GM19023 (cell line): ENCODE data around the gene TMEM208.

Experiments
- ATAC-seq: cut with Tn5 transposase; IDR thresholded peaks from one replicate; pipeline ENCODE4 v1.9.1; 2021; ENCODE audit warnings: mild to moderate bottlenecking, moderate library complexity; ENCODE audit not compliant: unreplicated experiment

The TMEM208 gene

DNA sequence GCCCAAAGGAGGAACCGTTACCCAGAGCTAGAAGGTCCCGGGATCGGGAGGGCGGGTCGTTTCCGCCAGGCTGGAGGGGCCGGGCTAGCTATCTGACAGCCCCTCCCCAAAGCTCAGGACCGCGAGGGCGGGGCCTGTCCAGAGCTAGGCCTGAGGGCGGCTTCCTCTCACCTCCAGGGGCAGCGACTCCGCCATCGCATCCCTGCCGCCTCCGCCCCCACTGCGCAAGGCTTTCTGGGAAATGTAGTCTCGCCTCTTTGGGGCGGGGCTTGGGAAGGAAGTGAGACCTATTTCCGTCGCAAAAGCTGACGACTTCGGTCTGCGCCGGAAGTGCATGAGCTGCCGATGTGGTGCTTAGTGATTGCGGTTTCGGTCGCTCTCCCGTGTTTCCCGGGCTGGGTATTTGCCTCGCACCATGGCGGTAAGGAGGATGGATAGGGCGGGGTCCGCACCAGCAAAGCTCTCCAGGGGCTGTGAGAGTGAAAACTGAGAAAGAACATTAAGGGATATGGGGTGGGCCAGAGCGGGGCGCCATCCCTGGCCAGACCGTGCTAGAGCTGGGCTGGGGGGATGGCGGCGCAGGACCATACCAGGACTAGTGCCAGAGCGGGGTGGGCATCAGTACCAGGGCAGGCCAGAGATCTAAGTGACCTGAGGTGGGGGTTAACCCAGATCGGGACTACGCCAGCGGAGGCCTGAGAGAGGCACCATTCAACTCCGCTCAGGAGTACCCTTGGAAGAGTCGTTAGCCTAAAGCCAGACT is at the start of gene TMEM208:
Gene TMEM208 (plus strand): TSS at position 327 of the 763 bp plus-strand sequence. CDS start 89 bp downstream, at position 416.
- ATAC-seq, result peak; percentile 94

DNA sequence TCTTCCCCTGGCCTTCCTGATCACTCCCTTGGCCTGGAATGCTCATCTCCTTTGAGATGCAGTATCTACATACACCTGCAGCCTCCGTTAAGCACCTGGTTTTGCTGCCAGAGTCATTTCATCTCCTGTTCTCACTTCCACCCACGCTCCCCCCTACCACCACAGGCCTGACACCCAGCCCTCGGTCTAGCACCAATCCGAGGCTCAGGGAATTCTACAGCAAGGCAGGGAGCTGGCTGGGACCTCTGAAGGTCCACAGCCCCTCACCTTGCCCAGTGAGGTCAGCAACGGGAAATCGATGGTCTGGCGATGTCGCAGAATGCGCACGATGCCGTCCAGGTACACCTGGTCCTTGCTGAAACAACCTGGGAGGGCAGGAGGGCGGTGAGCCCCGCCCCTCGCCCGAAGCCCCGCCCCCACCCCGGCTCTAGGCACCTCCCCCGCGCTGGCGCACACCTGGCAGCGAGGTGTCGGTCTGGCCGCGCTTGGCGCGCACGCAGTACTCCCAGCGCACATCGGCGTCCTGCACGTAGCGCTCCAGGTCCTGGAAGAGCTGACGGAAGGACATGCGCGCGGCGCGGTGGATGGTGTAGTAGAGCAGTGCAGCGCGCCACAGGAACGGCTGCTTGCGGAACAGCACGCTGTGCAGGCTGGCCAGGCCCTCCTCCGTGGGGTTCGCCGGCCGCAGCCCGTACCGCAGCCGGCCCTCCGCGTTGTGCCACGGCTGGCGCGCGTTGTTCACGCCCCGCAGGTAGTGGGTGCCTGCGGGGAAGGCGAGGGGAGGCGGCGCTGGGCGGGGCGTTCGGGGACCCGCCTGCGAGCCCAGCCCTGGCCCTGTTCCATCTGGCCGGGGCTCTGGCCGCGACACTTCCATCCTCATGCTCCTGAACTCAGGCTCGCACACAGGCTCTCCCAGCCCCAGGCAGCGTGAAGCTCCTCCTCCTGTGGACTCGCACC is 48.9 kb upstream of the TMEM208 start:
- ATAC-seq, result no peak

DNA sequence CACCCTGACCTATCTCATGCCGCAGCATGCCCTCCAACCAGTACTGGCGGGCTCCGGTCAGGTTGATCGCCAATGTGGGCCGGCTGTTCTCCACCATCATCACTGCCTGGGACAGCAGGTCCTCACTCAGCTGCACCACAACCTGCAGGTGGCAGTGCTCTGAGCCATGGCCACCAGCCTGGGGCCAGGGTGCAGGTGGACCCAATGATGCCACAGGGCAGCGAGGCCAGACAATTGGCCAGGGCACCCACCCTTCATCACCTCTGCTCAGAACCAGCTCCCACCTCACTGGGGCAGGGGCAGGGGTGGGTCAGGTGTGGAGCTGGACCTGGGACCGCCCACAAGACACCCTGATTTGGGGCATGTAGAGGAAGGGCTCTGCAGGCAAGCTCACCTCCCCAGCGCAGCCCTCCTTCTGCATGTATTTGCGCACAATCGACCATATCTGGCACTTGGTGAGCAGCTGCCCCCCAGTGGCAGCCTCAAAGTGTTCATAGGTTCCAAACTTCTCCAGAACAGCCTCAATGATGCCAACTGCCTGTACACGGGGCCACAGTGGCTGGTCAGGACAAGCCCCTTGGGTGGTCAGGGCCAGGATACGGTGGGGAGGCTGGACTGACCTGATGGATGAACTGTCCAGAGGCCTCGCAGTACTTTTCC is 47.4 kb upstream of the TMEM208 start:
- ATAC-seq, result no peak

DNA sequence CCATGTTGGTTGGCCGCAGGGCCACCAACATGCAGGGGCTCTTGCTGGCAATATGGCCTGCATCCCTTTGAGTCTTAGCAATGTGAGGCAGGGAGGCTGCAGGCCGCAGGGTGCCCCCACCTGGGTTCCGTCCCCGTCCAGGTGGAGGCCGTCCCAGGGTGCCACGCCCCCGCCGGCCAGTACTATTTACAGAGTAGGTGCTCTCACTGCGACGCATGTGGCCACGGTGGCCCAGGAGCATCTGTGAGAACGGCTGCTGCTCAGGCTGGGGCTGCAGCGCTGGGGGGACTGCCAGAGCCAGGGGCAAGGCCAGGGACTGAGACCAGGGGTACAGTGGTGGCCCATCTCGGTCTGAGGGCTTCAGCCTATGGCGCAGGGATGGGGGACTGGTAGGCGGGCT is 46.8 kb upstream of the TMEM208 start:
- ATAC-seq, result no peak

DNA sequence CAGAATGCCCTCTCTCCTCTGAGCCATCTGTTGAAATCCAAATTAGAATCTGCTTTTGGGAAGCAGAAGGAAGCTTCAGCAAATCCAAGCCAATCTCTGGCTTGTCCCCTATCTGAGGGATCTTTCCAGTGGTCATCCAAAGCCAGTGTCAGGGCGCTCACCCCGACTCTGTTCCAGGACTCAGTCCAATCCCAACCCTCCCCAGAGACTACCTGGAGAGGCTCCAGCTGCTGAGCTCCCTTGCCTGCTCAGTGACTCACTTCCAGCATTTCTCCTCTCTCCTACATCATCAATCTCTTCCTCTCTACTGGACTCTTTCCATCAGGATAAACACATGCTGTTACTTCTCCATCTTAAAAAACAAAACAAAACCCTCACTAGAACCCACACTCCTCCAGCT is 45.6 kb upstream of the TMEM208 start:
- ATAC-seq, result no peak

DNA sequence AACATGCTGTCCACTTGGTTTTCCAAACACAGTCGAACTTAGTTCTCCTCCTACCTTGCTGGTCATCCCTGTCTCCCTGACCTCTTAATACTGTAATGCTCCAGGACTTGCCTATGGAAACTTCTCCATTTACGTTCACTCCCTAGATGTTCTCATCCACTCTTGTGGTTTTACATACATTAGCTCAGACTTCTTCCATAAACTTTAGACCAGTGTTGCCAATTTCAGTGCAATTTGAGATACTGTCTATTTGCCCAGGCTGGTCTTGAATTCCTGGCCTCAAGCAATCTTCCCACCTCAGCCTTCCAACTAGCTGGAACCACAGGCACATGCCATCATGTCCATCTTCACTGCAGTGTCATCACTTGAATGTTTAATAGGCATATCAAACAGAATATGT is 44.6 kb upstream of the TMEM208 start:
- no peak for ATAC-seq

DNA sequence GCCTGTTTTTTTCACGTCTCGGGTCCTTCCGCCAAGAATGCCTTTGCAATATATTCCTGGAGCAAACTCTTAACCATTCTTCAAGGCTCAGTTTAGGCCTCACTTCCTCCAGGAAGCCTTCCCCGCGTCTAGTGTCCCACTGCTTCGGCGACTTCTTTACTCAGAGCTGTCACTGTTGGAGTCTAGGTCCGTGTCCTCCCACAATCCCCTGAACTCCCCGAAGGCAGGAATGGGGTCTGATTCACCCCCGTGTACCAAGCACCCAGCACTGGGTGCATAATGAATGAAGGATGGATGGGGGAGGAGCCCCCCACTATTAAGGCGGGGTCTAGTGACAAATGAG is 43.7 kb upstream of the TMEM208 start:
- no peak for ATAC-seq

DNA sequence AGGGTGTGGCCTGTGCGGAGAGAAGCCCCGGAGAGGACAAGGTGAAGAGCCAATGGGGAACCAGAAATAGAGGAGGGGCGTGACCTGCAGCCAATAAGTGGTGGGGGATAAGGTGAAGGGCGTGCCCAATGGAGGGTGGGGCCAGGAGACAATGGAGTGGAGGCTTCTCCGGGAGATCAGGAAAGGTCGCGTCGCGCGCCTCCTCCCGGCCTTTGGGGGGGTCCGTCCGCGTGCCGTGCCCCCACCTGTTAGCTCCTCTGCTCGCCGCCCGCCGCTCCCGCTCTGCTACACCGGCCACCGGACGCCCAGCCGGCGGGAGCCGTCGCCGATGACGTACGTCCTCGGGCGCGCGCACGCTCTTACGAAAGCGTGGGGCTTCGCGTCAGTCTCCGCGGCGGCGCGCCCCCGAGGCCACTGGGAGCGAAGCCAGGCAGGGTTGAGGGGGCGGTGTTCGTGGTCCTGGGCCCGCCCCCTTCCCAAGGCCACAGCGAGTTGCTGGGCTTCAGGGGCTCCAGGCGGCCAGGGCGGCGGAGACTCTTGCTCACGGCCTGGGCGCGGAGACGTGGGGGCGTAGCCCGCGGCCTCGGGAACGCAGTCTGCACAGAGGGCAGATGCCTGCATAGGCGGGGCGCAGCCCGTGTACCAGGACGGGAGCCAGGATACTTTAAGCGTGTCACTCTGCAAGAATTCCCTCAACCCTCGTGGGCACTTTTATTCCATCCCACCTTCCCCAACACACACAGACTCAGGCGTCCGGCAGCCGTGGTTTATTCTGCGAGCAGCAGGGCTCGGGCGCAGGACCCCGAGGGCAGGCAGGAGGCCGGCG is 43.1 kb upstream of the TMEM208 start, which contains the start of gene MATCAP1:
Gene MATCAP1 (minus strand): TSS at position 337 of the 826 bp plus-strand sequence. CDS start 3,353 bp downstream, outside the sequence.
- peak; percentile 95 for ATAC-seq

DNA sequence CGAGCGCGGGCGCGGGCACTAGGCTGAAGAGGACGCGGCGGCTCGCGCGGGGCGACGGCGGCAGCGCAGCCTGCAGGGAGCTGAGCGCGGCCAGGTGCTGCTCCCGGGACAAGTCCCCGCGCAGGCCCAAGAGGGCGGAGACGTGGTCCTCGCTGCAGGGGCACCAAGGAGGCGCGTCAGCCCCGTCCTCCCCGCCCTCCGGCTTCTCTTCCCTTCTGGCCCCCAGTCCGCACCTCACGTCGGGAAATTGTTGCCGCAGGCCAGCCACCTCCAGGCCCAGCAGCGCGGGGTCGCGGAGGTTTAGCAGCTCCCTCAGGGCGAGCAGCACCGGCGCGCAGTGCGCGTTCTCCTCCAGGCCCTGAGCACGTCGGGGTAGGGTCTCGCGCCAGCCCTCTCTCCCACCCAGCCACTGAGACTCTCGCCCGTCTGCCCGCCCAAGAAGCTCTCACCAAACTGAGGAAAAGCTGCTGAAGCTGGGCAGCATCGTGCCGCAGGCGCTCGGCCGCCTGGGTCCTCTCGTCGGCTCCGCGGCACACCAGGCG is 42.4 kb upstream of the TMEM208 start:
- ATAC-seq, result no peak

DNA sequence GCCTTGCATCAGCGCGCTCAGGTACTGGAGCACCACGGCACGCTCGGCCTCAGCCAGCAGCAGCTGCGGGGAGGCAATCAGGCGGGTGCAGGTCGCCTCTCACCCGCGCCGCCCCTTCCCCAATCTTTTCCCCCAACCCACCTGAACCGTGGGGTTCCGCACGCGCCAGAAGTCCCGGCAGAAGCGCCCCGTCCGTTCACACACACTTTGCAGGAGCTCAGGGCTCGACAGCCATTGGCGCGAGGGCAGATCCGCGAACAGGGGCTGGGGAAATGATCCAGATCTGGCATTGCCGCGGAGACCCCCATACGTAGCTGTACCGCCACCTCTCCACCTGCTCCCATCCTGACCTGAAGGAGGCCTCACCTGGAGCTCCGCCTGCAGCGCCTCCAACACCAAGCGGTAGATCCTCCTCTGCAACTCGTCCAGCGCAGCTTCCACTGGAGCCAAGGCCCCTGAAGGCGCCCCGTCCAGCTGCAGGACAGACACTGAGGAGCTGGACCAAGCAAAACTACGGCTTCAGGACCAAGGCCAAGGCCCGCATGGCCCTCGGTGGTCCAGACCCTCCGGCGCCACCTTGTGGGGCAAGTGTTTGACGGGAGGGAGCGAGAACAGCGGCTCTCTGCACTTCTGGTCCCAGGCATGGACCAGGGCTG is 41.8 kb upstream of the TMEM208 start:
- ATAC-seq, result no peak

DNA sequence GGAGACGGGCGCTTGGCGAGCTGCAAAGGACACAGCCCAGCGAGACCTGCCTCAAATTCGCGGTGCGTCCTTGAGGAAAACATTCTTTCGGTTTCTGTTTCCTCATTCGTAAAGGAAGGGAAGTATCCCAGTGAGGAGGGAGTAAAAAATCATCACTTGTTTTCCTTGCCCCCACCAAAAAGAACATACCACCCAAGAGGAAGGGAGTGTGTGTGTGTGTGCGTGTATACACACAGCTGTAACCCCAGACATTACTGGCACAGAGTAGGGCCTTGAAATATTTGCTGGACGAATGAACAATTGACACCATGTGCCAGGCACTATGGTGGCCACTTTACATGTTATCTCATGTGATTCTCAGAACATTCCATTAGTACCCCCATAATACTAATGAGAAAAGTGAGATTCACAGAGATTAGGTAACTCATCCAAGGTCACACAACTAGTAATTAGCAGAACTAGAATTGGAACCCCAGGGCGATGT is 41.2 kb upstream of the TMEM208 start:
- no peak for ATAC-seq

DNA sequence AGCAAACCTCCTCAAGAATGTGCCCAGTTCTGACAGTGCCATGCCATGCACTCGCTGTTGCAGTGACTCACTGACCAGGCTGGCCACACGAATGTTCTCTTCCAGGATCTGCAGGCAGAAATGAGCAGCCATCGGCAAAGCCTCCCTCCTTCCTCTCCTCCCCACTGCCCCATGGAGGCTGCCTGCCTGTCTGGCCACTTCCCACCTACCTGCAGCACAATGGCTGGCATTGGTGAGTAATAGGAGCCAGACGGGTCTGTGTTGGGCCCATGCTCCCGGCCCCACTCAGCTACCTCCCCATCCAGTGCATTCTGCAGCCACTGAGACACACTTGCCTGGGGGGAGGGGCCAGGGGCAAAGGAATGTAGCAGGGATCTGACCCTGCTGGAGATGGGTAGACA is 40.4 kb upstream of the TMEM208 start:
- ATAC-seq, result no peak

DNA sequence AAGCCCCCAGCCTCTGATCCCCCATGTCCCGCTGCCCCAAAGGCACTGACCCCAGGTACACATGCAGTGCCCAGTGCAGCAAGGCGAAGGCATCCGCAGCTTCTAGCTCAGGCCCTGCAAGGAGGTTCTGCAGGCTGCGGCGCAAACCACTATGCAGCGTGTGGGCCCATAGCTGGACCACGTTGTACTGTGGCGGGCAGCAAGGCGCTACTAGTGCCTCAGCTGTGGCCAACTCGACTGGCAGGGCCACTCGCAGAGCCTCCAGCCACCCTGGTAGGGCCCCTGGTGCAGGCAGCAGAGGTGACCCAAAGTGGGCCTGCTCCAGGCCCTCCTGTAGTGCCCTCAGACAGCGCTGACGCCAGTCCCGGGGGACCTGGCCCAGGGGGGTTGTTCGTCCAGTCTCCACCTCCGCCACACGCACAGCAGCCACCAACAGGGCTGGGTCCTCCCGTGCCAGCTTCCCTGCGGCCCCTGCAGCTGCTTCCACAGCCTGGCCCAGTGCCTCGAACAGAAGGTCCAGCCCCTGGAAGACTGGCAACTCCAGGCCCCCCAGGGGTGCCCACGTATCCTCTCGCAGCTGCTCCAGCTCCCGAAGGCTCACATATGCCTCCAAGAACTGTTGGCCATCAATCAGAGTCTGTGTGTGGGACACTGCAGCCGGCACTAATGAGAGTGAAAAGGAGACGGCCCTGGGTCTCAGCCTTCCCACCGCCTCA is 39.6 kb upstream of the TMEM208 start:
- ATAC-seq, result no peak

DNA sequence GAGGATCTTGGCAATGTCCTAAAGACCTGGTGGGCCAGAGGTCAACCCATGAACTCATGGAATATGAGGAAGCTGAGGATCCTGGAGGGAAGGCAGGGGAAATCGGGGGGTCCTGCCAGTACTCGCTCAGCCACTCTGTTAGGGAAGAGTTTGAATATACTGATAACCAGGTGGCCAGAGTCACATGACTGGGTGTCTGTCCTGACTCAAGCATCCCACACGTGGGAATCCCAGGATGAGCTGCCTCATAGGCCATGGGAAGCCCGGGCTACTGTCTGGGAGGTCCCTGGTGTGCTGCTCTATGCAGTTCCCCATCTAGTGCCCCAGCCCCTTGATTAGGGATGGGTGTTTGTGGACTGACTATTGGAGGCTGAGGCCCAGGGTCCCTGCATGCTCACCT is 38.6 kb upstream of the TMEM208 start:
- no peak for ATAC-seq

DNA sequence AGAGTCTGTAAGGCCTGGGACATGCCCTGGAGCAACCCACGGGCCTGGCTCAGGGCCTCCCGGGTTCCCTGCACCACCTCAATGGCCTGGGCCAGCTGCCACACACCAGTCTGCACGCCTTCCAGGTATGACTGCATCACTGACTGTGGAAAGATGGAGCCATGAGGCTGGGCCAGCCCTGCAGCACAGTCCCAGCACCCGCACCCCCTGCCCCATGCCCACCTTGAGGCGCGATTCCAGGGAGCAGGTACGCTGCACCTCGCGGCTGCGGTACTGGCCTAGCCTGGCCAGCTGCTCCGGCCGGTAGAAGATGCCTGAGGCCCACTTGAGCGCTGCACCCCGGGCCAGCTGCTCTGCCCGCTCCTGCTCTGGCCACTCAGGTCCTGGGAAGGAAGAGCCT is 38.1 kb upstream of the TMEM208 start:
- no peak for ATAC-seq

DNA sequence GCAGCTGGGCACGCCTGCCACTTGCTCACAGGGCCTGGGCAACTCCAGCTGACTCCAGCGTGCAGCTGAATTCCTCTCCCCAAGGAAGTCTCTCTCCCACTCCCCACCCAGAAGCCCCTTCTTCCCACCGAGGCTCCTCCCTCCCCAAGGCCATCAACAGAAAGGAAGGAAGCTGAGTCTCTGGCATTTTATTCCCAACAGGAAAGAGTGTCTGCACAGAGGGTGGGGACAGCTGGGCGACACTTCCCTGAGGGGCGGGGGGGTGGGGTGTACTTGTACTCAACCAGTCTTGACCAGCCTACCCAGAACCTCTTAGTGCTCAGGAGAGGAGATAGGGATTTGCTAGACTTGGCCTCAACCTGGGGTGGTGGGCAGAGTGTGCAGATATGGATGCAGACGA is 36.9 kb upstream of the TMEM208 start, which contains the start of gene EXOC3L1:
Gene EXOC3L1 (minus strand): TSS at position 96 of the 400 bp plus-strand sequence. CDS start 460 bp downstream, outside the sequence.
- no peak for ATAC-seq

DNA sequence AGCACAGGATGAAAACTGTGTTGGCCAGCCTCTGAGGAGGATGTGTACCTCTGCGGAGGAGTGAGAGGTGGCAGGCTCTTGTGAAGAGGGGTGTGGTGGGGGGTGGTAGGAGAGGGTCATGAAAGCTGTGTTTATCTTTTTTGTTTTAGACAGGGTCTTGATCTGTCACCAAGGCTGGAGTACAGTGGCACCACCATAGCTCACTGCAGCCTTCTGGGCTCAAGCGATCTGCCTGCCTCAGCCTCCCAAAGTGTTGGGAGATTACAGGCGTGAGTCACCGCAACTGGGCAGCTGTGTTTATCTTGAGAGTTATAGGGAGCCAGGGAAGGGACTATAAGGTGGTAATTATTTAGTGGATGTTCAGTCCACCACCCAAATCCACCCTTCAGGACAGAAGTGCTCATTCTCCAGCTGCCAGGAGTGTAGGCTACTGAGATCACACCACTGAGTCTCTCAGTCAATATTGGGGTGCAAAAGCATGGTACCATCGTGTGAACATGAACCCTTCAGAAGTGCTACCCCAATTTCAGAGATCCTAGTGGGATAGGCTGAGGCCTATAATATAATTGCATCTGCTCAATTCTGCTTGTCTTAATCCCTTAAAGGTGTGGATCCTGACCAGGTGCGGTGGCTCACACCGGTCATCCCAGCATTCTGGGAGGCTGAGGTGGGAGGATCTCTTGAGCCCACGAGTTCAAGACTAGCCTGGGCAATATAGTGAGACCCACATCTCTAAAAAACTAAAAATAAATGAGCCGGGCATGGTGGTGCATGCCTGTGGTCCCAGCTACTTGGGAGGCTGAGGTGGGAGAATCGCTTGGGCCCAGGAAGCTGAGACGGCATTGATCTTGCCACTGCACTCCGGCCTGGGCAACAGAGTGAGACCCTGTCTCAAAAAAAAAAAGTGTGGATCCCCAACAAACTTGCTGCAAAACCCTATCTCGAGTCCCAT is 36.2 kb upstream of the TMEM208 start:
- ATAC-seq, result no peak
